K562 (cell line): Measurements from ENCODE around the gene KIF1A. TPM values are rescaled to one million over a fixed set of nuclear protein-coding genes. Genes with fewer than 3 reads are reported as not detected.
A peak's percentile ranks its signal among the peaks of the same experiment; 100 is the strongest.

Source experiments
- BMI1 ChIP-seq: fragments of 150-350 bp; IDR thresholded peaks from 2 replicates; pipeline ENCODE4 v1.6.1; 2014; ENCODE audit warnings: low read length
- C11orf30 ChIP-seq: fragments of 450-650 bp; IDR thresholded peaks from 2 replicates; pipeline ENCODE4 v1.6.1; 2016; ENCODE audit warnings: low read depth, mild to moderate bottlenecking
- CREM ChIP-seq: IDR thresholded peaks from 2 replicates; pipeline ENCODE4 v1.6.1; 2014; ENCODE audit warnings: antibody characterized with exemption, low read depth
- CTCF ChIP-seq, 3 experiments: IDR thresholded peaks in 2 of 3; conservative IDR thresholded peaks in 1 of 3; 2 replicates each; pipeline ENCODE4 v1.5.1; 2011 to 2012; ENCODE audit warnings: low read length in 3 of 3, mild to moderate bottlenecking in 3 of 3, control low read depth in 2 of 3, improper control_type of control experiment in 1 of 3, inconsistent platforms in 1 of 3, low read depth in 1 of 3, mixed read lengths in 1 of 3, moderate library complexity in 1 of 3; ENCODE audit not compliant: insufficient read depth in 2 of 3
- HMG20B ChIP-seq: fragments of 250-450 bp; sonication (Bioruptor Pico); IDR thresholded peaks from 2 replicates; pipeline ENCODE4 v1.5.0; 2021; ENCODE audit warnings: mild to moderate bottlenecking
- HNRNPK ChIP-seq: fragments of 200-400 bp; formaldehyde crosslinking; IDR thresholded peaks from one replicate; pipeline ENCODE4 v1.6.1; 2018; ENCODE audit warnings: mild to moderate bottlenecking, low read depth, low read length; ENCODE audit not compliant: poor library complexity, severe bottlenecking
- IFI16 ChIP-seq: fragments of 250-450 bp; sonication (Bioruptor Pico); IDR thresholded peaks from 2 replicates; pipeline ENCODE4 v2.1.2; 2022; ENCODE audit warnings: mild to moderate bottlenecking, inconsistent platforms
- KAT2B ChIP-seq: IDR thresholded peaks from one replicate; pipeline ENCODE4 v1.6.1; 2012; ENCODE audit warnings: low read depth, mild to moderate bottlenecking, control low read depth, inconsistent platforms, low read length, moderate library complexity
- KDM1A ChIP-seq, 2 experiments: fragments of 450-650 bp; IDR thresholded peaks; 2 replicates each; pipeline ENCODE4 v1.6.1; 2016; ENCODE audit warnings: mild to moderate bottlenecking in 2 of 2
- MCM7 ChIP-seq, 2 experiments: fragments of 450-650 bp; IDR thresholded peaks; 2 replicates each; pipeline ENCODE4 v1.6.1; 2016 to 2018
- PBX2 ChIP-seq, 2 experiments: IDR thresholded peaks in 1 of 2; conservative IDR thresholded peaks in 1 of 2; 2 replicates each; pipeline ENCODE4 v1.6.1; 2016; ENCODE audit warnings: low read depth in 2 of 2, mild to moderate bottlenecking in 1 of 2, missing compliant biosample characterization in 1 of 2, missing genetic modification characterization in 1 of 2, moderate library complexity in 1 of 2
- PYGO2 ChIP-seq: fragments of 450-650 bp; IDR thresholded peaks from 2 replicates; pipeline ENCODE4 v1.6.1; 2016; ENCODE audit warnings: mild to moderate bottlenecking, missing genetic modification characterization, moderate library complexity, missing compliant biosample characterization
- RAD51 ChIP-seq: fragments of 450-650 bp; IDR thresholded peaks from 2 replicates; pipeline ENCODE4 v1.7.1; 2016; ENCODE audit warnings: low read depth, mild to moderate bottlenecking, borderline replicate concordance
- SETDB1 ChIP-seq: IDR thresholded peaks from one replicate; pipeline ENCODE4 v1.6.1; 2012; ENCODE audit warnings: low read length, control low read depth, inconsistent platforms
- TBP ChIP-seq: optimal IDR thresholded peaks from 2 replicates; pipeline ENCODE3; 2011; ENCODE audit warnings: low read depth, low read length, improper control_type of control experiment
- TCF7 ChIP-seq: sonication (generic); IDR thresholded peaks from 2 replicates; pipeline ENCODE4 v1.6.1; 2016; ENCODE audit warnings: antibody characterized with exemption, borderline replicate concordance
- TEAD2 ChIP-seq: fragments of 450-650 bp; IDR thresholded peaks from 2 replicates; pipeline ENCODE4 v1.6.1; 2016; ENCODE audit warnings: missing genetic modification characterization, control low read depth, missing compliant biosample characterization
- USF2 ChIP-seq: sonication (generic); formaldehyde crosslinking; IDR thresholded peaks from 2 replicates; pipeline ENCODE4 v1.5.0; 2020; ENCODE audit warnings: missing genetic modification reagents
- ZNF444 ChIP-seq: fragments of 250-450 bp; sonication (Bioruptor Pico); IDR thresholded peaks from 2 replicates; pipeline ENCODE4 v1.4.0; 2020; ENCODE audit warnings: mild to moderate bottlenecking, moderate library complexity
- ZNF75A ChIP-seq: fragments of 450-650 bp; formaldehyde crosslinking; IDR thresholded peaks from 2 replicates; pipeline ENCODE4 v1.4.0; 2020; ENCODE audit warnings: mild to moderate bottlenecking
- polyA plus RNA-seq, 8 experiments: library from polyadenylated mRNA; depleted of rRNA in 4 of 8; stranded (reverse) in 5 of 8; unstranded in 3 of 8; fragments of >200 nt; fragmentation: Nextera tagmentation in 2 of 8; fragmentation: Illumina TruSeq in 1 of 8; extraction: Ambion mirVana in 2 of 8; extraction: Trizol in 1 of 8; gene quantifications; 2 replicates each; pipeline versions ENCODE4 v1.2.1 to v1.2.3, GENCODE V29; 2011 to 2014; ENCODE audit warnings: inconsistent platforms in 1 of 8, missing spikeins in 1 of 8
- total RNA-seq, 7 experiments: library from RNA; depleted of rRNA in 6 of 7; stranded (reverse); fragments of >200 nt in 6 of 7; fragmentation: Illumina TruSeq in 2 of 7; extraction: Trizol in 2 of 7; gene quantifications; 2 replicates each; pipeline versions ENCODE4 v1.2.1 to v1.2.3, GENCODE V29; 2011 to 2021; ENCODE audit warnings: low replicate concordance in 1 of 7
- TF ChIP-seq, protein P1 (sequence below): sonication (generic); formaldehyde crosslinking; IDR thresholded peaks from 2 replicates; pipeline ENCODE4 v1.8.0; 2022; ENCODE audit warnings: missing genetic modification reagents, mild to moderate bottlenecking, borderline replicate concordance

KIF1A gene
- total and polyA plus RNA-seq, 9 of the 15 experiments (the other 6 are each of a cell fraction or from before 2014, with no cell fraction given) = 0.07 to 1.4 (median 0.45) TPM; not detected in 2

- 0 out of 2 replicates have a peak, but pooled peaks have one; percentile 30 for TF ChIP-seq CREM
- no peak for TF ChIP-seq BMI1
- peak in 2 of 3 experiments; percentile 14 to 20; a peak in 1 of 6 replicates for TF ChIP-seq CTCF (IDR thresholded peaks at IDR 0.05 in 2 of 3, conservative IDR thresholded peaks at IDR 0.05 in 1 of 3; ENCODE audit: insufficient read depth in 2 of 3, low read depth in 1 of 3, low read length in 3 of 3)
- TF ChIP-seq ZNF75A (CRISPR knock-in tag) = no peak
- no peak for TF ChIP-seq SETDB1
- no peak for TF ChIP-seq HNRNPK
- no peak for TF ChIP-seq IFI16 (CRISPR knock-in tag)
- TF ChIP-seq RAD51 = peak; percentile 51; the same call in 1 of the 2 replicates
- TF ChIP-seq, protein P1, sequence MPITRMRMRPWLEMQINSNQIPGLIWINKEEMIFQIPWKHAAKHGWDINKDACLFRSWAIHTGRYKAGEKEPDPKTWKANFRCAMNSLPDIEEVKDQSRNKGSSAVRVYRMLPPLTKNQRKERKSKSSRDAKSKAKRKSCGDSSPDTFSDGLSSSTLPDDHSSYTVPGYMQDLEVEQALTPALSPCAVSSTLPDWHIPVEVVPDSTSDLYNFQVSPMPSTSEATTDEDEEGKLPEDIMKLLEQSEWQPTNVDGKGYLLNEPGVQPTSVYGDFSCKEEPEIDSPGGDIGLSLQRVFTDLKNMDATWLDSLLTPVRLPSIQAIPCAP (CRISPR knock-in tag) = no peak
- TF ChIP-seq PBX2 (CRISPR knock-in tag; IDR thresholded peaks at IDR 0.05; ENCODE audit: low read depth) = no peak
- TF ChIP-seq PBX2 (tag; conservative IDR thresholded peaks at IDR 0.05; ENCODE audit: low read depth) = no peak
- no peak for TF ChIP-seq PYGO2 (tag)
- no peak for TF ChIP-seq KDM1A (IDR thresholded peaks at IDR 0.05)
- no peak for TF ChIP-seq ZNF444 (CRISPR knock-in tag)
- TF ChIP-seq TCF7 = no peak
- TF ChIP-seq HMG20B (CRISPR knock-in tag) = no peak
- TF ChIP-seq KAT2B = no peak
- no peak for TF ChIP-seq TEAD2 (tag)
- TF ChIP-seq C11orf30 = no peak
- TF ChIP-seq TBP = no peak
- no peak for TF ChIP-seq MCM7 (IDR thresholded peaks at IDR 0.05)
- TF ChIP-seq USF2 (CRISPR knock-in tag) = peak; percentile 65
Measured at GRCh38 chr2:240722796-240723735, 97.0 kb downstream of the KIF1A start (continued).
